Measurements from ENCODE around the gene CACNB4.

Gene CACNB4

GRCh38 chr2:151837926-151838325, 260.9 kb downstream of the CACNB4 start:
- TF ChIP-seq CTCF (IDR thresholded peaks at IDR 0.05; ENCODE audit: low read depth, low read length, missing control alignments) = no peak
- in situ Hi-C loops (cut with HindIII; ENCODE audit: low sequenced_read_pairs) = no loop called here
- no peak overlapping the region for H3K4me3 ChIP-seq (ENCODE audit: low read depth, low read length)

DNA sequence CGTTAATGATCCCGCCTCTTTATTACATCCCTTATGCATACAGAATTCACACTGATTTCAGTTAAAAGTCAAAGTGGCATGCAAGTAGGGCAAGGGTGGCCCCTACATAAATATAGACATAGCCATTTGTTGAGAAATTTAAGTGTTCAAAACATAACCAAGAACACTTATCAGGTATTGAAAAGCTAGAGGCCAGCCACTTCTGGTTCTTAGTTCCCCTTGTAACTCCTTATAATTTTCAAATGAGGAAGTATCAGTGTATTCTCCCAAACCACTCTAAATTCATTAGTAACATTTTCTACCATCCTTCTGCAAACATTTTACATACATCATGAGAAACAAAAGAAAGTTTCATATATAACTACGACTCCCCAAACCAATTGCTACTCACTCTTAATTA, 264.9 kb downstream of the CACNB4 start:
- DNase-seq (ENCODE audit: low read depth) = no peak
- no peak overlapping the region for H3K4me3 ChIP-seq (ENCODE audit: low read depth, low read length)
- no peak for TF ChIP-seq CTCF (IDR thresholded peaks at IDR 0.05; ENCODE audit: low read depth, low read length, missing control alignments)
- in situ Hi-C loops (cut with HindIII; ENCODE audit: low sequenced_read_pairs) = no loop called here

More at GRCh38 chr2:151837926-151838325, 260.9 kb downstream of the CACNB4 start:
- no peak for DNase-seq (ENCODE audit: low read depth)

GRCh38 chr2:151830961-151831360, 267.9 kb downstream of the CACNB4 start:
- no peak for TF ChIP-seq CTCF (IDR thresholded peaks at IDR 0.05; ENCODE audit: low read depth, low read length, missing control alignments)
- no peak overlapping the region for H3K4me3 ChIP-seq (ENCODE audit: low read depth, low read length)
- in situ Hi-C loops (cut with HindIII; ENCODE audit: low sequenced_read_pairs) = no loop called here
- no peak for DNase-seq (ENCODE audit: low read depth)

GRCh38 chr2:151828890-151829324, 269.9 kb downstream of the CACNB4 start:
- DNase-seq (ENCODE audit: low read depth) = no peak
- no peak for TF ChIP-seq CTCF (IDR thresholded peaks at IDR 0.05; ENCODE audit: low read depth, low read length, missing control alignments)
- in situ Hi-C loops (cut with HindIII; ENCODE audit: low sequenced_read_pairs) = no loop called here
- H3K4me3 ChIP-seq (ENCODE audit: low read depth, low read length) = peak overlapping the region; percentile 90

DNA sequence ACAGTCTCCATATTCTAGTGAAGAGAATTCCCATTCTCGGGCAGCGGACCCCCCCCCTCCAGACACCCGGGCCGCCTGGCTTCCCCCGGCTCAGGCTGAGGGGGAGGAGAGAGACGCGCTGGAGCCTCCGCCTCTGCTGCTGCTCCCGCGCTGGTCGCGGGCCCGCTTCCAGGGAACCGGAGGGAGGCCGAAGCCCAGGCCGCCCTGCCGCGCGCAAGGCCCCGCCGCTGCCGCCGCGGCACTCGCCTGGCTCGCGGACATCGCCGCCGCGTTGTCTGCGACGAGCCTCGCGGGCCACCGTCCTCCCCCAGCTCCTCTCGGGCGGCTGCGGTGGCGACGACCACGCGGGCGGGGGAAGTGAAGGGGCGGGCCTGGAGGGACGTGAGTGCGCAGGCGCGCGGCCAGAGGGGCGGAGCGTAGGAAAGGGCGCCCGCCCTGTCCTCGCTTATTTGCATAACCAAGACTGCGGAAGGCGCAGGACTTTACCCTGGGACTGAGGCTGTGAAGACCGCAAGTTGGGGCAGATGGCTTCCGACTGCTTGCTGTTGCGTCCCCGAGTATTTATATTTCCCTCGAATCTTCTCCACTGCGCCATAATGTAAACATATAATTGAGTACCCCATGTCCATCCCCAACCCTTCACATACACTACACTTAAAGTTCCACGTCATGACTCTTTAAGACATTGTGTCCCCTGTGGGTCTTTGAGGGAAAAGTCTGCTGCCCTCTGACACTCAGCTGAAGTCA, 270.5 kb downstream of the CACNB4 start, which contains the start of gene ARL5A:
TSS of gene ARL5A (minus strand) at position 279 of the 747 bp plus-strand sequence. CDS start at position 34, 245 bp downstream.
- in situ Hi-C loops (cut with HindIII; ENCODE audit: low sequenced_read_pairs) = no loop called here
- H3K4me3 ChIP-seq (ENCODE audit: low read depth, low read length) = peak within 1 kb of the TSS; percentile 90
- TF ChIP-seq CTCF (IDR thresholded peaks at IDR 0.05; ENCODE audit: low read depth, low read length, missing control alignments) = no peak
- DNase-seq (ENCODE audit: low read depth) = peak; percentile 87

DNA sequence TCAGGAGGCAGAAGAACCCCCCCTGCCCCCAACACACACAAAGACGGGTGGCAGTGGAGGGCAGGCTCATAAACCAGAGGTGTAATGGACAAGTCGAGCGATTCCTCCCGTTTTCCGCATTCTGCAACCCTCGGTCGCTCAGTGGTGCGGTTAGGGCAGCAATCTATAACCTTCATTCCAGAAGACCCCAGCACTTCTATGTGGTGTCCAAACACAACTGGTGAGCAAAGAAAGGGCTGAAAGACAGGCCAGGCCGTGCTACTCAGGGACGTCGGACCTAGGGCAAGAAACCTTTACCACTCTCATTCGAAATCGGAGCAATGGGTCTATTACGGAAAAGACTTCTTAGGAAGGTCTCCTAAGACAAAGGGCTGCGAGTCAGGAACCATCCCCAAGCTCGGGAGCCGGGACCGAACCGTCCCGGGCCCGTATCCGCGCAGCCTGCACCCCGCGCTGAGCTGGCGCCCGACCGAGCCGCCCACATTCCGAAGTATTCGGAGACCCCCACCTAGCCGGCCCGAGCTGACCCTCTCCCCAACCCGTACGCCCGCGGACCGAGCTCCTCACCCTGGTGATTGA, 271.2 kb downstream of the CACNB4 start:
- no peak for DNase-seq (ENCODE audit: low read depth)
- peak; percentile 4 for TF ChIP-seq CTCF (IDR thresholded peaks at IDR 0.05; ENCODE audit: low read depth, low read length, missing control alignments)
- in situ Hi-C loops (cut with HindIII; ENCODE audit: low sequenced_read_pairs) = no loop called here
- H3K4me3 ChIP-seq (ENCODE audit: low read depth, low read length) = peak overlapping the region; percentile 90
